PC-3 (cell line): ENCODE data around the gene FYN. TPM values are rescaled to one million over a fixed set of nuclear protein-coding genes. Genes with fewer than 3 reads are reported as not detected.

Experiments
- ATAC-seq: fragments of 200-7000 bp; cut with Tn5 transposase; 2 replicates; pipeline ENCODE4 v1.9.1; 2020; ENCODE audit warnings: mild to moderate bottlenecking, moderate library complexity
- BruUV-seq: library from RNA; stranded (reverse); fragments of 400-500 nt; replicated peaks from 2 replicates; lab custom pipeline; 2021; lab: Mats Ljungman, UMichigan
- CTCF ChIA-PET: fragments of 300-600 bp; sonication (Branson Sonifier 250); formaldehyde crosslinking; loops from one replicate; lab custom pipeline; 2022; ENCODE audit warnings: antibody characterized with exemption; lab: Charles Lee
- POLR2A ChIA-PET: fragments of 300-600 bp; sonication (Branson Sonifier 250); formaldehyde crosslinking; loops from one replicate; lab custom pipeline; 2022; ENCODE audit warnings: antibody characterized with exemption; ENCODE audit not compliant: unreplicated experiment; lab: Charles Lee
- DNase-seq: peaks from one replicate; pipeline ENCODE4 v3.0.0-alpha.2; 2015
- H2AFZ ChIP-seq: fragments of 300-600 bp; sonication (generic); 2 replicates; pipeline ENCODE4 v1.6.0; 2016; ENCODE audit warnings: antibody characterized with exemption, low read length
- H3F3A ChIP-seq: fragments of 300-600 bp; sonication (generic); one replicate; pipeline ENCODE4 v1.6.0; 2017; ENCODE audit warnings: antibody characterized with exemption, low read length, control low read depth, mild to moderate bottlenecking; ENCODE audit not compliant: unreplicated experiment
- H3K27ac ChIP-seq: fragments of 300-600 bp; sonication (generic); 2 replicates; pipeline ENCODE4 v1.5.1; 2016; ENCODE audit warnings: mild to moderate bottlenecking, low read length
- H3K27me3 ChIP-seq: fragments of 300-600 bp; sonication (generic); 2 replicates; pipeline ENCODE4 v1.6.1; 2016; ENCODE audit warnings: low read length, mixed read lengths
- H3K36me3 ChIP-seq: fragments of 300-600 bp; sonication (generic); 2 replicates; pipeline ENCODE4 v1.6.1; 2016; ENCODE audit warnings: low read depth, mixed run types, low read length, mixed read lengths
- H3K4me1 ChIP-seq: fragments of 300-600 bp; sonication (generic); 2 replicates; pipeline ENCODE4 v1.5.1; 2016; ENCODE audit warnings: low read length; ENCODE audit not compliant: insufficient read depth
- H3K4me2 ChIP-seq: fragments of 300-600 bp; sonication (generic); 2 replicates; pipeline ENCODE4 v1.6.0; 2016; ENCODE audit warnings: low read length
- H3K4me3 ChIP-seq: fragments of 300-600 bp; sonication (generic); 2 replicates; pipeline ENCODE4 v1.5.1; 2016; ENCODE audit warnings: mild to moderate bottlenecking, low read length, mixed read lengths
- H3K79me2 ChIP-seq: fragments of 300-600 bp; sonication (generic); 2 replicates; pipeline ENCODE4 v1.6.1; 2017; ENCODE audit warnings: low read length, mixed read lengths
- H3K9ac ChIP-seq: fragments of 300-600 bp; sonication (generic); 2 replicates; pipeline ENCODE4 v1.6.0; 2016; ENCODE audit warnings: mild to moderate bottlenecking, low read length
- H3K9me2 ChIP-seq: fragments of 300-600 bp; sonication (generic); replicated peaks from 2 replicates; pipeline ENCODE4 v1.6.1; 2016; ENCODE audit warnings: mixed run types, low read length, mixed read lengths
- H3K9me3 ChIP-seq: fragments of 300-600 bp; sonication (generic); 2 replicates; pipeline ENCODE4 v1.6.1; 2016; ENCODE audit warnings: low read length, mixed read lengths
- H4K20me1 ChIP-seq: fragments of 300-600 bp; sonication (generic); 2 replicates; pipeline ENCODE4 v1.6.1; 2016; ENCODE audit warnings: low read length, mixed read lengths
- EZH2 ChIP-seq: fragments of 300-600 bp; sonication (generic); IDR thresholded peaks from one replicate; pipeline ENCODE4 v1.6.1; 2017; ENCODE audit warnings: antibody characterized with exemption, mild to moderate bottlenecking, low read length; ENCODE audit not compliant: unreplicated experiment
- EZH2phosphoT487 ChIP-seq: fragments of 300-600 bp; sonication (generic); IDR thresholded peaks from 2 replicates; pipeline ENCODE4 v1.6.1; 2018; ENCODE audit warnings: mild to moderate bottlenecking, antibody characterized with exemption, low read length, borderline replicate concordance
- intact Hi-C: fragments of 100-400 bp; cut with micrococcal nuclease; formaldehyde crosslinking; loops from 2 replicates; pipeline ENCODE4 v1.9.0; 2023
- total RNA-seq: library from RNA; depleted of rRNA; stranded (reverse); fragments of >200 nt; gene quantifications from 2 replicates; pipeline ENCODE4 v1.2.3, GENCODE V29; 2014
- TF ChIP-seq, protein P1 (sequence below): fragments of 300-600 bp; sonication (generic); conservative IDR thresholded peaks from 2 replicates; pipeline ENCODE4 v1.5.1; 2017; ENCODE audit warnings: antibody characterized with exemption, low read depth, mild to moderate bottlenecking, low read length

The FYN gene
- total RNA-seq, 1 experiment from 2014 or later: 27.6 TPM

GRCh38 chr6:111805511-111806164, 67.6 kb downstream of the FYN start:
- ChIA-PET CTCF (interaction anchor here (0.6 kb wide), 1 partner anchor 184 kb away, joined by 6 read pairs; no protein-coding TSS in a partner anchor), POLR2A (no interaction called here)
- H4K20me1 ChIP-seq: no peaks in the 10 kb centered on the region
- H3K79me2 ChIP-seq: no peaks in the 10 kb centered on the region
- DNase-seq: peak; percentile 65
- no peaks in the 10 kb centered on the region for H3F3A ChIP-seq
- no TSS peak for BruUV-seq
- H3K4me1 ChIP-seq: peaks cover 49% of the 10 kb centered on the region
- intact Hi-C loops: no loop called here
- H3K4me2 ChIP-seq: peak overlapping the region; percentile 82
- H3K36me3 ChIP-seq: no peaks in the 10 kb centered on the region
- no peak for TF ChIP-seq EZH2
- no peak for TF ChIP-seq EZH2phosphoT487
- TF ChIP-seq, protein P1, sequence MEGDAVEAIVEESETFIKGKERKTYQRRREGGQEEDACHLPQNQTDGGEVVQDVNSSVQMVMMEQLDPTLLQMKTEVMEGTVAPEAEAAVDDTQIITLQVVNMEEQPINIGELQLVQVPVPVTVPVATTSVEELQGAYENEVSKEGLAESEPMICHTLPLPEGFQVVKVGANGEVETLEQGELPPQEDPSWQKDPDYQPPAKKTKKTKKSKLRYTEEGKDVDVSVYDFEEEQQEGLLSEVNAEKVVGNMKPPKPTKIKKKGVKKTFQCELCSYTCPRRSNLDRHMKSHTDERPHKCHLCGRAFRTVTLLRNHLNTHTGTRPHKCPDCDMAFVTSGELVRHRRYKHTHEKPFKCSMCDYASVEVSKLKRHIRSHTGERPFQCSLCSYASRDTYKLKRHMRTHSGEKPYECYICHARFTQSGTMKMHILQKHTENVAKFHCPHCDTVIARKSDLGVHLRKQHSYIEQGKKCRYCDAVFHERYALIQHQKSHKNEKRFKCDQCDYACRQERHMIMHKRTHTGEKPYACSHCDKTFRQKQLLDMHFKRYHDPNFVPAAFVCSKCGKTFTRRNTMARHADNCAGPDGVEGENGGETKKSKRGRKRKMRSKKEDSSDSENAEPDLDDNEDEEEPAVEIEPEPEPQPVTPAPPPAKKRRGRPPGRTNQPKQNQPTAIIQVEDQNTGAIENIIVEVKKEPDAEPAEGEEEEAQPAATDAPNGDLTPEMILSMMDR: no peak
- no peaks in the 10 kb centered on the region for H3K9me3 ChIP-seq
- H3K9ac ChIP-seq: peak overlapping the region; percentile 45; the same call in 1 of the 2 replicates
- H3K9me2 ChIP-seq: no peaks in the 10 kb centered on the region
- no peak overlapping the region for H2AFZ ChIP-seq
- H3K27ac ChIP-seq: peak overlapping the region; percentile 82
- ATAC-seq: peak; percentile 51
- no peaks in the 10 kb centered on the region for H3K27me3 ChIP-seq
- peak overlapping the region; percentile 50; the same call in 1 of the 2 replicates for H3K4me3 ChIP-seq

DNA sequence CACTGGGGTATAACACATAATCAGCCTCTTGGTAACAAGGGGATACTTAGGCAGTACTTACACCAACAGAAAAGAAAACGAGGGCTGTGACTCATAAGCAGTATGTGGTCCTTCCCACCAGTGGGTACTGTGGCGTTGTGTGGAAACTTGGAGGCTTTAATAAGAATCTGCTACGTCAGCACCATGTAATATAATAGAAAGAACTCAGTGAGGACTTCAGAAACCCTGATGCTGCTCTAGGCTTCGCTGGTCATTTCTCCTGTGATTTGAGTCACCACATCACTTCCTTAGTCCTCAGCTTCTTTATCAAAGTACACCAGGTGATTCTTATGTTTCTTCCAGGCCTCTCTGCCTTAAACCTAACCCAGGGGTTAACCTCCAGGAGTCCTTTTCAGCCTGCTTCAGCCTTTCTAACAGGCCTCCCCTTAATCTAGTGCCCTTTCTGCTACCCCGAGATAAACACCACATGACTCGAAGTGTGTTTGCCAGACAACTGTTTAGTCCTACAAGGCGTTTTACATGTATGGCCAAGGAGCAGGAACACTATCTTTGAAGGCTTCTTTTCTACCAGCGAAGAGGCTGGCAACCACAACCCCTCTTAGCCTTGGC, 68.5 kb downstream of the FYN start:
- H3K4me3 ChIP-seq: no peak overlapping the region
- H3K36me3 ChIP-seq: no peaks in the 10 kb centered on the region
- H3K27me3 ChIP-seq: no peaks in the 10 kb centered on the region
- no peak overlapping the region for H3K4me2 ChIP-seq
- H3K79me2 ChIP-seq: no peaks in the 10 kb centered on the region
- DNase-seq: no peak
- H3K9ac ChIP-seq: no peak overlapping the region
- BruUV-seq: no TSS peak
- H3F3A ChIP-seq: no peaks in the 10 kb centered on the region
- H2AFZ ChIP-seq: no peak overlapping the region
- ATAC-seq: no peak
- CTCF ChIA-PET: no interaction called here
- H3K27ac ChIP-seq: peak overlapping the region; percentile 82
- POLR2A ChIA-PET: no interaction called here
- no peaks in the 10 kb centered on the region for H3K9me2 ChIP-seq
- peaks cover 52% of the 10 kb centered on the region for H3K4me1 ChIP-seq
- TF ChIP-seq EZH2 (no peak), EZH2phosphoT487 (no peak)
- TF ChIP-seq, protein P1: no peak
- no peaks in the 10 kb centered on the region for H4K20me1 ChIP-seq
- H3K9me3 ChIP-seq: no peaks in the 10 kb centered on the region
- intact Hi-C loops: no loop called here

- Histone ChIP-seq H3F3A (no peaks in the 10 kb centered on the region), H4K20me1 (no peaks in the 10 kb centered on the region), H3K4me1 (peaks cover 61% of the 10 kb centered on the region), H3K4me3 (no peak overlapping the region), H2AFZ (no peak overlapping the region), H3K9me3 (no peaks in the 10 kb centered on the region), H3K79me2 (no peaks in the 10 kb centered on the region), H3K9me2 (no peaks in the 10 kb centered on the region), H3K4me2 (no peak overlapping the region), H3K27me3 (no peaks in the 10 kb centered on the region), H3K9ac (no peak overlapping the region), H3K27ac (no peak overlapping the region), H3K36me3 (no peaks in the 10 kb centered on the region)
- intact Hi-C loops: no loop called here
- no peak for DNase-seq
- POLR2A ChIA-PET: no interaction called here
- CTCF ChIA-PET: no interaction called here
- no peak for ATAC-seq
- BruUV-seq: no TSS peak
- no peak for TF ChIP-seq EZH2phosphoT487
- TF ChIP-seq, protein P1: no peak
- TF ChIP-seq EZH2: no peak
These were observed 69.4 kb downstream of the FYN start for GRCh38 chr6:111803804-111804203.
